Aorta (tissue), 5 donors: ENCODE data around the gene MBIP. TPM values are rescaled to one million over a fixed set of nuclear protein-coding genes. Genes with fewer than 3 reads are reported as not detected.
"Not testable (repeated sequence)": the region's sequence is repeated elsewhere in the genome, so short reads cannot be mapped to it uniquely, and the experiment has no call there.

ENCODE experiments used
- ATAC-seq: fragments of 200-7000 bp; cut with Tn5 transposase; one replicate; pipeline ENCODE4 v1.9.1; 2022; ENCODE audit warnings: moderate library complexity; ENCODE audit not compliant: low FRiP score
- DNase-seq, 2 donors: peaks; one replicate each; pipeline ENCODE4 v3.0.0-alpha.2; 2020
- H3K27ac ChIP-seq, 2 donors: one replicate each; pipeline ENCODE4 v1.5.1; 2013; ENCODE audit warnings: low read length in 2 of 2, mild to moderate bottlenecking in 2 of 2, moderate library complexity in 2 of 2, control low read depth in 1 of 2, inconsistent platforms in 1 of 2, low read depth in 1 of 2
- H3K27me3 ChIP-seq, 2 donors: one replicate each; pipeline ENCODE4 v1.6.1; 2013; ENCODE audit warnings: control low read depth in 1 of 2, low read length in 1 of 2, mild to moderate bottlenecking in 1 of 2, moderate library complexity in 1 of 2; ENCODE audit not compliant: insufficient read depth in 2 of 2, control insufficient read depth in 1 of 2
- H3K36me3 ChIP-seq, 2 donors: one replicate each; pipeline ENCODE4 v1.6.1; 2013; ENCODE audit warnings: control low read depth in 1 of 2, low read length in 1 of 2, mild to moderate bottlenecking in 1 of 2; ENCODE audit not compliant: insufficient read depth in 2 of 2, control insufficient read depth in 1 of 2
- H3K4me1 ChIP-seq, 2 donors: one replicate each; pipeline ENCODE4 v1.6.1; 2013; ENCODE audit warnings: low read length in 2 of 2, control low read depth in 1 of 2, mild to moderate bottlenecking in 1 of 2, moderate library complexity in 1 of 2; ENCODE audit not compliant: insufficient read depth in 2 of 2, control insufficient read depth in 1 of 2
- H3K4me3 ChIP-seq, 2 donors: one replicate each; pipeline ENCODE4 v1.5.1; 2013; ENCODE audit warnings: low read length in 2 of 2, control low read depth in 1 of 2, mild to moderate bottlenecking in 1 of 2
- H3K9me3 ChIP-seq: one replicate; pipeline ENCODE4 v1.6.1; 2013; ENCODE audit warnings: mild to moderate bottlenecking, low read length; ENCODE audit not compliant: control insufficient read depth
- WGBS, 2 donors: extraction: QIAGEN DNeasy Blood & Tissue Kit; methylation state at CpG; one replicate each; pipeline ENCODE4 v1.1.7; 2013; 5-methylcytosine and 5-hydroxymethylcytosine counted together
- intact Hi-C, 2 donors: fragments of 100-400 bp; cut with DNase I; formaldehyde crosslinking; loops; one replicate each; pipeline versions ENCODE4 v1.14.2 to v1.15.0; 2022
- polyA plus RNA-seq, 2 donors: library from polyadenylated mRNA; stranded (reverse); fragments of 200-250 nt; gene quantifications; one replicate each; pipeline ENCODE4 v1.2.3, GENCODE V29; 2013
- total RNA-seq, 2 donors: library from RNA; stranded (reverse); fragmentation: NEBNext Ultra II Directional; extraction: Animal tissue kit (Norgen Biotek cat#: 25700); gene quantifications; one replicate each; pipeline ENCODE4 v1.2.1, GENCODE V29; 2021
- donor health status: healthy with polysubstance abuse.
- donor health status: Bipolar disorder and iron deficiency.
- donor health status: DM: no; HTN: no; CAD: no.
- donor health status: DM: no; HTN: no; CAD: no.
- donor health status: DM: yes; HTN: yes; CAD: no.

The MBIP gene
- total and polyA plus RNA-seq, 4 donors, result 18.9 to 24.6 (median 21.2) TPM

- Histone ChIP-seq H3K36me3 (no peaks in the 10 kb centered on the region), H3K27ac (no peak overlapping the region), H3K27me3 (no peaks in the 10 kb centered on the region), H3K4me1 (no peaks in the 10 kb centered on the region), H3K9me3 (no peaks in the 10 kb centered on the region), H3K4me3 (no peak overlapping the region)
- DNase-seq (no peak), ATAC-seq (no peak)
- WGBS, 2 donors, result 20 to 80% methylated on average over 2 of the region's 2 CpGs
- intact Hi-C loops, result loop anchor here in 1 of 2 donors (10.0 kb wide), 1 partner anchor 81 kb away; no protein-coding TSS in a partner anchor
These were observed 23.8 kb upstream of the MBIP start for GRCh38 chr14:36344211-36344610.

DNA sequence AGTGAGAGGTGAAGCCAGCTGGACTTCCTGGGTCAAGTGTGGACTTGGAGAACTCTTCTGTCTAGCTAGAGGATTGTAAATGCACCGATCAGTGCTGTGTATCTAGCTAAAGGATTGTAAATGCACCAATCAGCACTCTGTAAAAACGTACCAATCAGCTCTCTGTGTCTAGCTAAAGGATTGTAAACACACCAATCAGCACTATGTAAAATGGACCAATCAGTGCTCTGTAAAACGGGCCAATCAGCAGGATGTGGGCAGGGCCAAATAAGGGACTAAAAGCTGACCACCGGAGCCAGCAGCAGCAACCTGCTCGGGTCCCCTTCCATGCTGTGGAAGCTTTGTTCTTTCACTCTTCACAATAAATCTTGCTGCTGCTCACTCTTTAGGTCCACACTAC, 21.4 kb upstream of the MBIP start:
- H3K27ac ChIP-seq, H3K9me3 ChIP-seq, H3K27me3 ChIP-seq, H3K36me3 ChIP-seq, H3K4me3 ChIP-seq, ATAC-seq, DNase-seq, H3K4me1 ChIP-seq: not testable (repeated sequence)
- 74 to 76% methylated on average over 5 of the region's 5 CpGs for WGBS, 2 donors
- intact Hi-C loops, result loop anchor here in 1 of 2 donors (10.0 kb wide), 1 partner anchor 83 kb away; no protein-coding TSS in a partner anchor

DNA sequence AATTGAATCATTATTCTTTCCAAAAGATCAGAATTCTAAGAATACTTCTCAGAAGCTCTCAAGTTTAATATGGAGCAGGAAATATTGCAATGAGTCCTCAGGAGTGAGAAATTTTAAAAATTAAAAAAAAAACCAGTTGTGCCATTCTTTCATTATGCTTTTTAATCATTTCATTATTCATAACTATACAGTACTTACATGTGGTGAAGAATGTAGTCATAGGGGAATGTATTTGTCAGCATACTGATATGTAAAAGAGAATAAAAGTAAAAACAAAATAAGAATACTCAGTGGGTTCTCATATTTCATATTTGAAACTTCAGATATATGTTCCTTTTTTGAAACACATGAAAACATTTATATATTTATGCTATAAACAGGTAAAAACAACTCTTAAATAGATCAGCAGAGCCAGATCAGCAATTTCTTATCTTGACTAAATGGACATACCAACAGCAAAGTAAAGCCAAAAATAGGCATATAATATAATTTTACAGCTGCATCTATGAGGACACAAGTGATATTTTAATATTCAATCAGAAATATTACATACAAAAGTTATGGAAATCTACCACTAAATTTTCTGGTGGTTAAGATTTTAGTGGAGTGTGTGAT, 19.9 kb upstream of the MBIP start:
- intact Hi-C loops, result loop anchor here in 1 of 2 donors (10.0 kb wide), 1 partner anchor 84 kb away; no protein-coding TSS in a partner anchor

DNA sequence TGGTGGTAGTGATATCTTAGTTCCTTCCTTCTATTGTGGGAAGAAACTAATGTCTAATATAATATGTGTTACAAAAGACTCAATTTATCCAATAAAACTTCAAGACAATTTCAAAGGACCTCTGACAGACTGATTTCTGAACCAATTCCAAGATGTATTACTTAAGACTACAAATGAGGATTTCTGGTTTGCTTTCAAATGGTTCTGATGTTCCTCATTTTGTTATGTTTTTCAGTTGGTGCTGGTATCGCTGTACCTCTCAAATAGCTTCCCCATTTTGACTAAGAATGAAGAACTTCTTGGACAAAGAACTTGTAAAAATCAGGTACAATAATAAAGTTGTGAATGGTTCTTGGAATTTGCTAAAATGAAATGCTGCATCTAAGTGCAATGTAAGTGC, 19.4 kb upstream of the MBIP start:
- H3K27me3 ChIP-seq, result no peaks in the 10 kb centered on the region
- H3K27ac ChIP-seq, result no peak overlapping the region
- no peak overlapping the region for H3K4me3 ChIP-seq
- intact Hi-C loops, result loop anchor here in 1 of 2 donors (10.0 kb wide), 1 partner anchor 85 kb away; no protein-coding TSS in a partner anchor
- DNase-seq, result no peak
- WGBS, 2 donors, result 85 to 89% methylated on average over 1 of the region's 1 CpG
- no peaks in the 10 kb centered on the region for H3K4me1 ChIP-seq
- no peaks in the 10 kb centered on the region for H3K9me3 ChIP-seq
- no peak for ATAC-seq
- H3K36me3 ChIP-seq, result no peaks in the 10 kb centered on the region

More for the DNA sequence above, 19.9 kb upstream of the MBIP start:
- no peaks in the 10 kb centered on the region for H3K4me1 ChIP-seq
- H3K27me3 ChIP-seq, result no peaks in the 10 kb centered on the region
- no peak for ATAC-seq
- no peak overlapping the region for H3K4me3 ChIP-seq
- no peak overlapping the region for H3K27ac ChIP-seq
- H3K9me3 ChIP-seq, result no peaks in the 10 kb centered on the region
- no peaks in the 10 kb centered on the region for H3K36me3 ChIP-seq
- no peak for DNase-seq

DNA sequence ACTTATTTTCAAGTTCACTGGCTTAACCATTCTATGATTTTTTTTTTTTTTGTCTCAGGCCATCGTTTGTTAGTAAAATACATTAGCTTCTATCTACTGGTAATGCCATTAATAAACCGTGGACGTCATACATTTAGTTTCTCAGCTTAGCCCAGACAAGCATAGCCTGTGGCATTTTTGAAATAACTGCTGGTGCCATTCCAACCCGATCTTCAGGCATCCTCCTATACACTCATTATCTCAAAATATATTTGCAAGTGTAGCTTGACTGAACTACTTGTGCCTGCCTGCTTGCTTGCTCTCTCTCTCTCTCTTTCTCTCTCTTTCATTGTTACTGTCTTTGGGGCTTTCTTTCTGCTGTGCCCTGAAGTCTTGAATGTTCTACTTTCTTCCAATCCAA, 12.7 kb upstream of the MBIP start:
- intact Hi-C loops, result no loop called here
- Histone ChIP-seq H3K9me3 (no peaks in the 10 kb centered on the region), H3K27me3 (no peaks in the 10 kb centered on the region), H3K4me3 (no peak overlapping the region), H3K36me3 (no peaks in the 10 kb centered on the region), H3K27ac (no peak overlapping the region), H3K4me1 (no peaks in the 10 kb centered on the region)
- ATAC-seq (no peak), DNase-seq (no peak)
- WGBS, 2 donors, result 52 to 77% methylated on average over 4 of the region's 4 CpGs

DNA sequence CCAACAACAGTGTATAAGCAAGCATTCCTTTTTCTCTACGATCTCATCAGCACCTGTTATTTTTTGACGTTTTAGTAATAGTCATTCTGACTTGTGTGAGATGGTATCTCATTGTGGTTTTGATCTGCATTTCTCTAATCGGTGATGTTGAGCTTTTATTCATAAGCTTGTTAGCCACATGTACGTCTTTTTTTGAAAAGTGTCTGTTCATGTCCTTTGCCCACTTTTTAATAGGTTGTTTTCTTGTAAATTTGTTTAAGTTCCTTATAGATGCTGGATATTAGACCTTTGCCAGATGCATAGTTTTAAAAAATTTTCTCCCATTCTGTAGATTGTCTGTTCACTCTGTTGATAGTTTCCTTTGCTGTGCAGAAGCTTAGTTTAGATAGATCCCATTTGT, 7.1 kb upstream of the MBIP start:
- H3K4me1 ChIP-seq, H3K4me3 ChIP-seq, H3K27ac ChIP-seq, DNase-seq, intact Hi-C loops, H3K36me3 ChIP-seq, H3K27me3 ChIP-seq, ATAC-seq, H3K9me3 ChIP-seq: not testable (repeated sequence)
- 86 to 93% methylated on average over 4 of the region's 4 CpGs for WGBS, 2 donors

GRCh38 chr14:36325853-36326252, 5.4 kb upstream of the MBIP start:
- Histone ChIP-seq H3K4me3 (no peak overlapping the region), H3K36me3 (no peaks in the 10 kb centered on the region), H3K27ac (no peak overlapping the region), H3K9me3 (no peaks in the 10 kb centered on the region), H3K27me3 (peaks cover 0 to 1% of the 10 kb centered on the region in 2 donors), H3K4me1 (no peaks in the 10 kb centered on the region)
- intact Hi-C loops, result no loop called here
- 81 to 84% methylated on average over 3 of the region's 3 CpGs for WGBS, 2 donors
- ATAC-seq (no peak), DNase-seq (no peak)

GRCh38 chr14:36324897-36325296, 4.5 kb upstream of the MBIP start:
- DNase-seq, result no peak
- Histone ChIP-seq H3K27ac (no peak overlapping the region), H3K4me3 (no peak overlapping the region), H3K36me3 (no peaks in the 10 kb centered on the region), H3K9me3 (no peaks in the 10 kb centered on the region), H3K27me3 (peaks cover 0 to 1% of the 10 kb centered on the region in 2 donors), H3K4me1 (no peaks in the 10 kb centered on the region)
- no peak for ATAC-seq
- WGBS, 2 donors, result 76 to 86% methylated on average over 3 of the region's 3 CpGs
- intact Hi-C loops, result loop anchor here in 1 of 2 donors (5.0 kb wide), 1 partner anchor 62 kb away; no protein-coding TSS in a partner anchor

GRCh38 chr14:36320897-36321381, 502 bp upstream of the MBIP start:
- H3K27ac ChIP-seq, result no peak overlapping the region

More at GRCh38 chr14:36320897-36321381, 502 bp upstream of the MBIP start:
- H3K4me3 ChIP-seq, result peak overlapping the region; percentile 65 to 87
- intact Hi-C loops, result loop anchor here in 1 of 2 donors (5.0 kb wide), 1 partner anchor 66 kb away; no protein-coding TSS in a partner anchor
- no peak for DNase-seq
- ATAC-seq, result no peak
- no peaks in the 10 kb centered on the region for H3K36me3 ChIP-seq
- 67 to 68% methylated on average over 8 of the region's 8 CpGs for WGBS, 2 donors
- no peaks in the 10 kb centered on the region for H3K9me3 ChIP-seq
- peaks cover 0 to 1% of the 10 kb centered on the region in 2 donors for H3K27me3 ChIP-seq
- no peaks in the 10 kb centered on the region for H3K4me1 ChIP-seq
